GM12878 (cell line): ENCODE data around the gene GPR158.

Source experiments
- GABPA ChIP-seq: IDR thresholded peaks from 2 replicates; pipeline ENCODE4 v1.6.1; 2014; ENCODE audit warnings: antibody characterized with exemption, low read depth, mild to moderate bottlenecking, inconsistent platforms
- JUND ChIP-seq: IDR thresholded peaks from 2 replicates; pipeline ENCODE4 v1.6.1; 2012; ENCODE audit warnings: low read depth, mild to moderate bottlenecking, low read length, improper control_type of control experiment, moderate library complexity
- LARP7 ChIP-seq: fragments of 450-650 bp; IDR thresholded peaks from 2 replicates; pipeline ENCODE4 v1.6.1; 2017; ENCODE audit warnings: mild to moderate bottlenecking
- SIN3A ChIP-seq: IDR thresholded peaks from 2 replicates; pipeline ENCODE4 v1.6.1; 2012; ENCODE audit warnings: low read depth, low read length, improper control_type of control experiment
- SREBF2 ChIP-seq: IDR thresholded peaks from 2 replicates; pipeline ENCODE4 v1.6.1; 2012; ENCODE audit warnings: mild to moderate bottlenecking, low read length
- YY1 ChIP-seq: IDR thresholded peaks from 2 replicates; pipeline ENCODE4 v1.6.1; 2011; ENCODE audit warnings: low read depth, mild to moderate bottlenecking, low read length
- TF ChIP-seq, protein P1 (sequence below): fragments of 150-350 bp; IDR thresholded peaks from 2 replicates; pipeline ENCODE4 v1.6.1; 2016; ENCODE audit warnings: low read depth, low read length
- TF ChIP-seq, protein P2 (sequence below), 3 experiments: IDR thresholded peaks in 2 of 3; conservative IDR thresholded peaks in 1 of 3; 2 replicates each; pipeline ENCODE4 v1.5.1; 2011; ENCODE audit warnings: low read depth in 3 of 3, low read length in 3 of 3, mild to moderate bottlenecking in 3 of 3, control low read depth in 2 of 3, moderate library complexity in 2 of 3, inconsistent platforms in 1 of 3, mixed read lengths in 1 of 3; ENCODE audit not compliant: control insufficient read depth in 2 of 3, insufficient read depth in 1 of 3; ENCODE audit errors: extremely low read depth in 1 of 3
- TF ChIP-seq, protein P3 (sequence below): IDR thresholded peaks from 2 replicates; pipeline ENCODE4 v1.6.1; 2011; ENCODE audit warnings: mild to moderate bottlenecking, low read depth, low read length, moderate library complexity; ENCODE audit not compliant: insufficient replicate concordance

DNA sequence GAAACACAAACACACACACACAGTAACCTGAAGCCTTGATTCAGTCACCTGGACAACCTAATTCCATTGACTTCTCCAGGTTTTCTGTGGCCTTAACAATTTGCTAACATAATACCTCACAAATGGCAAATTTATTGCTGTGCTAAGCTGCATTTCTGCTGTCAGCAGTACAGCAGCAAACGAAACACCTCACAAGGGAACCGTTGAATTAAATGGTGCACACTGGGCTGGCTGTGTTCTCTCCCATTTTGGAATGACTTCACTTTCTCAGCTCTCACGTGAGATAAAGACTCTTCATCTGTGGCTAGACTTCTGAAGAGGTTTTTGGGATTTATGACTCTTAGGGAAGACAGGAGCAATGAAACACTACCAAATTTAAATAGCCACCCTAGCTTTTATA lies 152.5 kb downstream of the GPR158 start:
- TF ChIP-seq GABPA = no peak
- TF ChIP-seq, protein P1, sequence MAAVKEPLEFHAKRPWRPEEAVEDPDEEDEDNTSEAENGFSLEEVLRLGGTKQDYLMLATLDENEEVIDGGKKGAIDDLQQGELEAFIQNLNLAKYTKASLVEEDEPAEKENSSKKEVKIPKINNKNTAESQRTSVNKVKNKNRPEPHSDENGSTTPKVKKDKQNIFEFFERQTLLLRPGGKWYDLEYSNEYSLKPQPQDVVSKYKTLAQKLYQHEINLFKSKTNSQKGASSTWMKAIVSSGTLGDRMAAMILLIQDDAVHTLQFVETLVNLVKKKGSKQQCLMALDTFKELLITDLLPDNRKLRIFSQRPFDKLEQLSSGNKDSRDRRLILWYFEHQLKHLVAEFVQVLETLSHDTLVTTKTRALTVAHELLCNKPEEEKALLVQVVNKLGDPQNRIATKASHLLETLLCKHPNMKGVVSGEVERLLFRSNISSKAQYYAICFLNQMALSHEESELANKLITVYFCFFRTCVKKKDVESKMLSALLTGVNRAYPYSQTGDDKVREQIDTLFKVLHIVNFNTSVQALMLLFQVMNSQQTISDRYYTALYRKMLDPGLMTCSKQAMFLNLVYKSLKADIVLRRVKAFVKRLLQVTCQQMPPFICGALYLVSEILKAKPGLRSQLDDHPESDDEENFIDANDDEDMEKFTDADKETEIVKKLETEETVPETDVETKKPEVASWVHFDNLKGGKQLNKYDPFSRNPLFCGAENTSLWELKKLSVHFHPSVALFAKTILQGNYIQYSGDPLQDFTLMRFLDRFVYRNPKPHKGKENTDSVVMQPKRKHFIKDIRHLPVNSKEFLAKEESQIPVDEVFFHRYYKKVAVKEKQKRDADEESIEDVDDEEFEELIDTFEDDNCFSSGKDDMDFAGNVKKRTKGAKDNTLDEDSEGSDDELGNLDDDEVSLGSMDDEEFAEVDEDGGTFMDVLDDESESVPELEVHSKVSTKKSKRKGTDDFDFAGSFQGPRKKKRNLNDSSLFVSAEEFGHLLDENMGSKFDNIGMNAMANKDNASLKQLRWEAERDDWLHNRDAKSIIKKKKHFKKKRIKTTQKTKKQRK = no peak
- TF ChIP-seq, protein P2, sequence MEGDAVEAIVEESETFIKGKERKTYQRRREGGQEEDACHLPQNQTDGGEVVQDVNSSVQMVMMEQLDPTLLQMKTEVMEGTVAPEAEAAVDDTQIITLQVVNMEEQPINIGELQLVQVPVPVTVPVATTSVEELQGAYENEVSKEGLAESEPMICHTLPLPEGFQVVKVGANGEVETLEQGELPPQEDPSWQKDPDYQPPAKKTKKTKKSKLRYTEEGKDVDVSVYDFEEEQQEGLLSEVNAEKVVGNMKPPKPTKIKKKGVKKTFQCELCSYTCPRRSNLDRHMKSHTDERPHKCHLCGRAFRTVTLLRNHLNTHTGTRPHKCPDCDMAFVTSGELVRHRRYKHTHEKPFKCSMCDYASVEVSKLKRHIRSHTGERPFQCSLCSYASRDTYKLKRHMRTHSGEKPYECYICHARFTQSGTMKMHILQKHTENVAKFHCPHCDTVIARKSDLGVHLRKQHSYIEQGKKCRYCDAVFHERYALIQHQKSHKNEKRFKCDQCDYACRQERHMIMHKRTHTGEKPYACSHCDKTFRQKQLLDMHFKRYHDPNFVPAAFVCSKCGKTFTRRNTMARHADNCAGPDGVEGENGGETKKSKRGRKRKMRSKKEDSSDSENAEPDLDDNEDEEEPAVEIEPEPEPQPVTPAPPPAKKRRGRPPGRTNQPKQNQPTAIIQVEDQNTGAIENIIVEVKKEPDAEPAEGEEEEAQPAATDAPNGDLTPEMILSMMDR (IDR thresholded peaks at IDR 0.05 in 2 of 3, conservative IDR thresholded peaks at IDR 0.05 in 1 of 3; ENCODE audit: control insufficient read depth in 2 of 3, extremely low read depth in 1 of 3, insufficient read depth in 1 of 3, low read depth in 3 of 3, low read length in 3 of 3) = no peak
- no peak for TF ChIP-seq LARP7
- TF ChIP-seq, protein P3, sequence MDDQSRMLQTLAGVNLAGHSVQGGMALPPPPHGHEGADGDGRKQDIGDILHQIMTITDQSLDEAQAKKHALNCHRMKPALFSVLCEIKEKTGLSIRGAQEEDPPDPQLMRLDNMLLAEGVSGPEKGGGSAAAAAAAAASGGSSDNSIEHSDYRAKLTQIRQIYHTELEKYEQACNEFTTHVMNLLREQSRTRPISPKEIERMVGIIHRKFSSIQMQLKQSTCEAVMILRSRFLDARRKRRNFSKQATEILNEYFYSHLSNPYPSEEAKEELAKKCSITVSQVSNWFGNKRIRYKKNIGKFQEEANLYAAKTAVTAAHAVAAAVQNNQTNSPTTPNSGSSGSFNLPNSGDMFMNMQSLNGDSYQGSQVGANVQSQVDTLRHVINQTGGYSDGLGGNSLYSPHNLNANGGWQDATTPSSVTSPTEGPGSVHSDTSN = no peak
- TF ChIP-seq SIN3A = no peak
- no peak for TF ChIP-seq YY1
- no peak for TF ChIP-seq SREBF2
- no peak for TF ChIP-seq JUND
